Natural killer cell treated with Interleukin-12 subunit alpha and Interleukin-12 subunit beta and Interleukin-15 and Interleukin-18, amount 100 ng/mL, for 72 hours (primary cell): Measurements from ENCODE around the gene KRT74. TPM values are rescaled to one million over a fixed set of nuclear protein-coding genes. Genes with fewer than 3 reads are reported as not detected.

Experiments used
- ATAC-seq, 2 donors: fragments of 150-1000 bp; cut with Tn5 transposase in 1 of 2; sonication (Bioruptor Pico), chemical (Tn5 transposase) in 1 of 2; 2 replicates each; pipeline ENCODE4 v1.10.0; 2021
- DNase-seq: peaks from one replicate; pipeline ENCODE4 v3.0.0; 2022; ENCODE audit warnings: low spot score
- H3K27ac Mint-ChIP-seq, 2 donors: 1 replicate in 1 of 2; 2 replicates in 1 of 2; pipeline ENCODE4 v1.8.0; 2022; ENCODE audit warnings: mixed read lengths in 2 of 2, mild to moderate bottlenecking in 1 of 2, moderate library complexity in 1 of 2
- H3K27me3 Mint-ChIP-seq, 2 donors: 1 replicate in 1 of 2; 2 replicates in 1 of 2; pipeline ENCODE4 v1.8.0; 2022; ENCODE audit warnings: mixed read lengths in 2 of 2
- H3K36me3 Mint-ChIP-seq: one replicate; pipeline ENCODE4 v1.8.0; 2022; ENCODE audit warnings: mixed read lengths
- H3K4me1 Mint-ChIP-seq, 2 donors: 1 replicate in 1 of 2; 2 replicates in 1 of 2; pipeline ENCODE4 v1.8.0; 2022; ENCODE audit warnings: low read depth in 2 of 2, mixed read lengths in 2 of 2, mild to moderate bottlenecking in 1 of 2
- H3K4me3 Mint-ChIP-seq: one replicate; pipeline ENCODE4 v1.8.0; 2022; ENCODE audit warnings: mixed read lengths
- H3K9me3 Mint-ChIP-seq: 2 replicates; pipeline ENCODE4 v1.8.0; 2022; ENCODE audit warnings: mixed read lengths
- total RNA-seq, 2 donors: library from RNA; stranded (reverse); gene quantifications; one replicate each; pipeline ENCODE4 v1.2.3, GENCODE V29; 2022

Gene KRT74
- total RNA-seq, 2 donors from 2014 or later, result not detected

DNA sequence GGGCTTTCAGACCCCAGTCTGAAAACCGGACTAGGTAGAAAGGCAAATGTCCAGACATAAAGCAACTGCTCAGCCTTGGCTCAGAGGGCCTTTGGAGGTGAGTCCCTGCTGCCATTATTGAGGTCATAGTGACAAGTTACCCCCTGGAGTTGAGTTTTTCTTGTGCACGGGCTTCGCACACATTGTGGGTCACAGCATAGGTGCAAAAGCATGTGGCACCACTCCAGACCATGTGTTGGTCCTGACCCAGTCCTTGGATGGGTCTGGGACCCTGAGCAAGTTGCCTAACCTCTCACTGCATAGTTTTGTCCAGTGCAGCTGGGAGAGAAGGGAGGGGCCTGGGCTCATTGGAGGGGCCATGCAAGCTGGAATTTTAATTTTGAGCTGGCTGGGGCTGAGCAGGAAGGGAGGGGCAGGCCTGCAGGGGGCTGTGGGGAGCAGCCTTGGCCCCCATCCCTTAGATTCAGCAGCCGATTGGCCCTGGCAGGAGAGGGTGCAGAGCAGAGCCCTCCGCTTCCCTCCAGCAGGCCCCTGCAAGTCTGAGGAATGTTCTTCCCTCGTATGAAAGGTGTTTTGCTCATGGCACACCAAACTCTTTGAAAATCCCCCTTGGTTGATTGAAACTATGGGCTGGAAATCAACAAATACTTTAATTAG, 49.3 kb downstream of the KRT74 start:
- H3K4me3 Mint-ChIP-seq, result no peak overlapping the region
- H3K27me3 Mint-ChIP-seq, result peaks cover 0 to 2% of the 10 kb centered on the region in 2 donors
- DNase-seq, result no peak
- no peaks in the 10 kb centered on the region for H3K36me3 Mint-ChIP-seq
- ATAC-seq, result no peak
- H3K27ac Mint-ChIP-seq, result no peak overlapping the region
- H3K4me1 Mint-ChIP-seq, result peaks cover 12 to 30% of the 10 kb centered on the region in 2 donors
- H3K9me3 Mint-ChIP-seq, result no peaks in the 10 kb centered on the region

DNA sequence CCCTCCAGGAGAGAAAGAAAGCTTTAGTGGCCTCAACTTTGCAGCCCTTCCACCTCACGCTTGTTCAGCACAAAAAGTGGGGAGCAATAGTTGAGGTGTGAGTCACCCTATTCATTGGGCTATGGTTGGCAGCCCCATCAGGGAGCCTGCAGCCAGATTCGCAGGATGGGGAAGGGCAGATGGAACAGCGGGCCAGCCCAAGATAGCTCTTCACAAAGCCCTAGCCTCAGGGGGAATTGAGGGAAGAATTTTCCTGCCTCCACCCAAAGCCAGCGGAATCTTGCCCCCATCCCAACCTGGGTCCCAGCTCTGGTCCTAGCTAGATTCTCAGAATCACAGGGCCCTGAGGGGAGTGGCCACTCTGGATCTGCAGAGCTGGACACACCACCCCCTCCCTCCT, 49.8 kb downstream of the KRT74 start:
- ATAC-seq (no peak), DNase-seq (no peak)
- Mint-ChIP-seq H3K4me1 (peaks cover 12 to 30% of the 10 kb centered on the region in 2 donors), H3K27ac (no peak overlapping the region), H3K27me3 (peaks cover 0 to 2% of the 10 kb centered on the region in 2 donors), H3K9me3 (no peaks in the 10 kb centered on the region), H3K4me3 (no peak overlapping the region), H3K36me3 (no peaks in the 10 kb centered on the region)

DNA sequence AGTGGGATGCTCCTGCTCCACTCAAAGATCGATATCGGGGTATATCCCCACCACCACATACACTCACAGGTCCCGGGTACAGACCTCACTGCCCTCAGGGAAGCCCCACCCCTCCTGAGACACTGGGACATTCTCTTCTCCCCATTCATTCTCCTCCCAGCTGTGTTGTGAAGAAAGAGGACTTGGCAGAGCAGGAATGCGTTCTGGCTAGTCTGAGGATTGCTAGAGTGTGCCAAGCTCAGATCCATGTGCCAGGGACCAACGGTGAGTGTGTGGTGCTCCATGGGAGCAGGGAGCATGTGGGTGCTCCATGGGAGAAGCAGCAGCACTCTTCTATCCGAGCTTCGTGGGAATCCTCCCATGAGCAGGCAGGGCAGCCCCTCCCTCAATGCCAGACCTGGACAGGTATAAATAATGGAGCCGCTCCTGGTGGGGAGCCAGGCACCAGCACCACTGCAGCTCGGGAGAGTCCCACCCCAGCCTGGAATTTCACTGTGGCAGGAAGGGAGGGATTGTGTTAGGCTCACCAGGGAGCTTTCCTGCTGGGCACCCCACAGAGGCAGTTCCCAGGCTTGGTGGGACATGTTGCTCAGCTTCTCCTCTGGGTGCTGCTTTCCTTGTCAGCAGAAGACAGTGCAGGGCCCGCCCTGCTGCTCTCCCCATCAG, 51.2 kb downstream of the KRT74 start:
- Mint-ChIP-seq H3K4me1 (peaks cover 12 to 22% of the 10 kb centered on the region in 2 donors), H3K27ac (no peak overlapping the region), H3K9me3 (no peaks in the 10 kb centered on the region), H3K27me3 (peaks cover 0 to 2% of the 10 kb centered on the region in 2 donors), H3K36me3 (no peaks in the 10 kb centered on the region), H3K4me3 (no peak overlapping the region)
- ATAC-seq (no peak), DNase-seq (no peak)

DNA sequence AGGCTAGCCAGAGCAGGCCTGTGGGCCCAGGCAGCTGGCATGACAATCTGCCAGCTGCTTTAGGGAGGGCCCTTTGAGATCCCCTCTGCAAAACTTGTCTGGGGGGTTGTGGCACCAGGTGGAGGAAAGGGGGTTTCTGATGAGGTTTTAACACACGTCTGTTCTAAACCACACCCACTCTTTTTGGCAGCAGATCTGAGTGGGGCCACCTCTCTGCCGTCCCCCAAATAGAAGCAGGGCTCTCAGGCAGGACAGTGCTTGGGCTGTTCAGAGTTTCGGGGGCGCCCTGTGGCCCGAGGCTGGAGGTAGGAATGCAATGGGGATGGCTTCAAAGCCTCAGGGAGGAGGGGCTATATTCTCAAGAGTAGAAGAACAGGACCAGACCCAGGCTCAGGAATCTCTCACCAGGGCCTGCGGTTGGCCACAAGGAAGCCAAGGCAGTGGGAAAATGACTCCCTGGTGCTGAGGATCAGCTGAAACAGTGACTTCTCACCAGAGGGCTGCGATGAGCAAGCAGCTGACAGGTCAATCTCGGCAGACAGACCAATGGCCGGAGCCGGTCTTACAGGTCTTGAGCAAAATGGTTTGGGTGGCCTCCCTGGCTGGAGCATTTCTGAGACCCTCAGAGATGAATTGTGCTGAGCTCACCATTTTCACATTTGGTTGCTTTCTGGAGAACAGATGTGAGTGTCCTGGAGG, 51.9 kb downstream of the KRT74 start:
- H3K4me1 Mint-ChIP-seq, result peaks cover 8 to 16% of the 10 kb centered on the region in 2 donors
- ATAC-seq (no peak), DNase-seq (no peak)
- H3K36me3 Mint-ChIP-seq, result no peaks in the 10 kb centered on the region
- no peaks in the 10 kb centered on the region for H3K9me3 Mint-ChIP-seq
- H3K27me3 Mint-ChIP-seq, result peaks cover 0 to 2% of the 10 kb centered on the region in 2 donors
- no peak overlapping the region for H3K4me3 Mint-ChIP-seq
- no peak overlapping the region for H3K27ac Mint-ChIP-seq

DNA sequence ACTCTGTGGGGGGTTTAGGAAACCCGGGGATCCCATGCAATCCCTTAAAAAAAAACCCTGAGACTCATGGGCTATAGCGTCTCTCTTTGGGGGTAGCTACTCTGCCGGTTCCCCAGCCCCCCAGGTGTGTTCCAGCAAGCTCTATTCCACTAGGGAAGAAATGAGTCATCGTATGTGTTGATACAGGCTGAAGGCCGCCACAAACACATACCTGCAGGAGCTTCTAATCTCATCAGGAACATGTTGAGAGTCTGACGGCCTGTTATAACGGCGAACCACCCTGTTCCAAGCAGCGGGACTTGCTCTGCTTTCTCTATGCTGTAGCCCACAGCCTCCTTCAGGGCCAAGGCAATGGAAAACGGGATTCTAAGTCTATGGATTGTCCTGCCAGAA, 52.5 kb downstream of the KRT74 start:
- Mint-ChIP-seq H3K9me3 (no peaks in the 10 kb centered on the region), H3K4me3 (no peak overlapping the region), H3K27ac (no peak overlapping the region), H3K36me3 (no peaks in the 10 kb centered on the region), H3K4me1 (peaks cover 3 to 11% of the 10 kb centered on the region in 2 donors), H3K27me3 (peaks cover 0 to 2% of the 10 kb centered on the region in 2 donors)
- ATAC-seq (no peak), DNase-seq (peak; percentile 22)

DNA sequence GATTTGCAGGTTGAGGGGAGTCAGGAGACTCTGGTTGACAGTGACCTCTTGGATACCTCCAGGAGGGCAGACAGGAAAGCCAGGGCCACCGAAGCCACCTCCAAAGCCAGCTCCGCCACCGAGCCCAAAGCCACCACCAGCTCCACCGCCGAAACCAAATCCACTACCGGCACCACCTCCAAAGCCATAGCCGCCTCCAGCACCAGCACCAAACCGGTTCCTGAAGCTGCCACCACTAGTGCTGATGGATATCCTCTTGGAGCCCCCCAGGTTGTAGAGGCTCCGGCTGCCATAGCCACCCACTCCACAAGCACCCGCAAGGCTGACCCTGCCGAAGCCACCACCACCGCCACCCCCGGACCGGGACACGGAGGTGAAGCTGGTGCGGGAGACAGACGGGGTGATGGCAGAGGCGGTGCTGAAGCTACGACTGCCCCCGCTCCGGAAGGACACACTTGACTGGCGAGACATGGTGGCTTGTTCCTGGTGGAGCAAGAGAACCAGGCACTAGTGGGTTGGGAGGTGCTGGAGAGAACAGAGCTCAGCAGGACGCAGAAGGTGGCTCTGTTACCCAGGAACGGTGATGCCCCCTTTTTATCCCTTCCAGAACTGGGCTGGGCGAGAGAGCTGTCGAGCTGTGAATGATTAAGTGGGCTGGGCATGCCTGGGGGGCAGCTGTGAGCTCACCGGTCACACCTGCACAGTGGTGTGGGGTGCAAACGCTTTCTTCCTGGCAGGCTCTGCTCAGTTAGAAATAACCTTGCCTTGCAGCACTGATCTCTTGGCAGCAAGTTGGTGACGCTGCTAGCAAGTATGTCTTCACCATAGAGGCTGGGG, 53.6 kb downstream of the KRT74 start, which contains the start of gene KRT5:
TSS of gene KRT5 (minus strand) at position 569 of the 837 bp plus-strand sequence. CDS start at position 471, 98 bp downstream.
- Mint-ChIP-seq H3K4me3 (no peak within 1 kb of the TSS), H3K36me3 (no peaks in the 10 kb centered on the region), H3K4me1 (peaks cover 0 to 5% of the 10 kb centered on the region in 2 donors), H3K27ac (no peak within 1 kb of the TSS), H3K9me3 (no peaks in the 10 kb centered on the region), H3K27me3 (peaks cover 0 to 2% of the 10 kb centered on the region in 2 donors)
- ATAC-seq (no peak), DNase-seq (no peak)

DNA sequence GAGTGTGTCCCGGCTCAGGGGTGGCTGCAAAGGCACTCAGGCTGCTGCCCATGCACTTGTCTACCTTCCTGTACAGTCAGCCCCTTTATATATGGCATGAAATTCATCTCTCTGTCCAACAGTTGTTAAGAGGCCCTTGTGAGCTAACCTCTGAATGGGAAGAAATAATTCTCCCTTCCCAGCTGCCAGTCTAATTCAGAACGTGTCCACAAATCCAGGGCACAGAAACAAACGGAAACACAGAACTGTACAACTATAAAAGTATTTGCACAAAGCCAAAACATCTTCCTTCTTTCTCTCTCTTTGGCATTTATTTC, 54.3 kb downstream of the KRT74 start:
- Mint-ChIP-seq H3K27ac (no peak overlapping the region), H3K9me3 (no peaks in the 10 kb centered on the region), H3K4me1 (peaks cover 0 to 4% of the 10 kb centered on the region in 2 donors), H3K36me3 (no peaks in the 10 kb centered on the region), H3K4me3 (no peak overlapping the region), H3K27me3 (peaks cover 0 to 2% of the 10 kb centered on the region in 2 donors)
- no peak for ATAC-seq
- no peak for DNase-seq

DNA sequence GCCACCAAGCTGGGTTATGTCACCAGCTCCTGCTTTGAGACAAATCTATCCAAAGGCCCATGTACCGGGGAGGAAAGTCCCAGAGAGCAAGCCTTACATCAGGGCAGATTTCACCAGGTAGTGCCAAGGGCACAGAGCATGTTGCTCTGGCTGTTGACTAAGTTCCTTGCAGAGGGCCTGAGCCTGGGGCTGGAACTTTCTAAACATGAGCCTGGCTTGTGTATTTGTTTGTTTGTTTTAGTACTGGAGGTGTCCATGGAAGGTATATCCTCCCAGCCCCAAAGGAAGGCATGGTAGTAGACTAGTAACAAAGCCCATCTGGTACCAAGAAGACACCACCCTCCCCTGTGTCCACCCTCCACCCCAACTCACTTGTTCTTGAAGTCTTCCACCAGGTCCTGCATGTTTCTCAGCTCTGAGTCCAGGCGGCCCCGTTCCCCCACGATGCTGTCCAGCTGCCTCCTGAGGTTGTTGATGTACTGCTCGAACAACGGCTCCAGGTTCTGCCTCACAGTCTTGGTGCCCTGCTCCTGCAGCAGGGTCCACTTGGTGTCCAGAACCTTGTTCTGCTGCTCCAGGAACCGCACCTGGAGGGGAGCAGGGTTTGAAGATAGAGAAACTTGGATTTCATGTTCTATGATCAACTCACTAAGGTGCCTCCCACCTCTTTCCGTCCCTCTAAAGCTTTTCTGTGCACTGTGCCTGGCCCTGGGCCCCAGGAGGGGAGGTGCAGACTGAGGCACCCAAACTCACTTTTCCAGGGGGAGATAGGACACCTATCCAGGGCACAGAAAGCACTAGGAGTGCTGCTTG, 54.9 kb downstream of the KRT74 start:
- peaks cover 0 to 2% of the 10 kb centered on the region in 2 donors for H3K27me3 Mint-ChIP-seq
- H3K9me3 Mint-ChIP-seq, result no peaks in the 10 kb centered on the region
- peaks cover 0 to 4% of the 10 kb centered on the region in 2 donors for H3K4me1 Mint-ChIP-seq
- no peak overlapping the region for H3K4me3 Mint-ChIP-seq
- no peak overlapping the region for H3K27ac Mint-ChIP-seq
- ATAC-seq (no peak), DNase-seq (peak; percentile 16)
- H3K36me3 Mint-ChIP-seq, result no peaks in the 10 kb centered on the region

DNA sequence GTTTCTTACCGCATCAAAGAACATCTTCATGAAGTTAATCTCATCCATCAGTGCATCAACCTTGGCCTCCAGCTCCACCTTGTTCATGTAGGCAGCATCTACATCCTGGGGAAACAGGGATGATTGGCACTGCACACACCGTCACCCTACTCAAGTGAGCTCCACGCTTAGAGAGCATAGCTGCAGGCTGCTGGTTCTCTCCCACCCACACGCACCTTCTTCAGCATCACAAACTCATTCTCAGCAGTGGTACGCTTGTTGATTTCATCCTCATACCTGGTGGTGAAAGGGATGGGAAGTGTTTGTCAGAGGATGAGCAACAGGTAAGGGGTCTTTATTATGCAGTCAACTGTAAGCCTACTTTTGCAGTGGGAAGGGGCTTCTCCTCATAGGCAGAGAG, 55.8 kb downstream of the KRT74 start:
- ATAC-seq, result no peak
- H3K4me3 Mint-ChIP-seq, result no peak overlapping the region

DNA sequence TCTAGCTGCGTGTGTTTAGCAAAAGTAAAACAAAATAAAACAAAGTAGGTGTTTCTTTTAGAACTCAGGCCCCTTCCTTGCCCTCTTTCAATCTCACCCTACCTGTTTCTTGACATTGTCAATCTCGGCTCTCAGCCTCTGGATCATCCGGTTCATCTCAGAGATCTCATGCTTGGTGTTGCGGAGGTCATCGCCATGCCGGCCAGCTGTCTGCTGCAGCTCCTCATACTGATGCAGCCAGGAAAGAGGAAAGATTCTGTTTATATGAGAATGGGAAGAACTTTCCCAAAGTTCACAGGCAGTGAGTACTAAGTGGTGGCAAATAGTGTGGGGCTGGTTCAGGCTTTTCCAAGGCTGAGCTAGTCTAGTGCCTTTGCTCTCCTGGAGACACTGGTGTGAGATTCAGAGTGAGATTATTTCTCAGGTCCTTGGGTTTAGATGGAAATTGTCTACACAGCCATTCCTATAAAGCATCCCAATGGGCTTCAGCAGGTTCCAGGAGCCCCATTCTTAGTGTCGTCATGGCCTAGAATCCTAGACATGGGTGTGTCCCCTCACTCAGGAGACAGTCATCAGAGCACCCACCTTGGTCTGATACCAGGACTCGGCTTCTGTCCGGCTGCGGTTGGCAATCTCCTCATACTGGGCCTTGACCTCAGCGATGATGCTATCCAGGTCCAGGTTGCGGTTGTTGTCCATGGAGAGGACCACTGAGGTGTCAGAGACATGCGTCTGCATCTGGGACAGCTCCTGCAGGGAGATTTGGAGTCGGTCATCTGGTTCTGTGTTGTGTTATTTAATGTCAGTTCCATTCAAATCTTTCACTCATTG, 56.4 kb downstream of the KRT74 start:
- Mint-ChIP-seq H3K4me1 (peaks cover 0 to 4% of the 10 kb centered on the region in 2 donors), H3K9me3 (no peaks in the 10 kb centered on the region), H3K36me3 (no peaks in the 10 kb centered on the region), H3K27ac (no peak overlapping the region), H3K4me3 (no peak overlapping the region), H3K27me3 (peaks cover 2 to 4% of the 10 kb centered on the region in 2 donors)
- DNase-seq (peak; percentile 50), ATAC-seq (no peak)

More for the DNA sequence above, 55.8 kb downstream of the KRT74 start:
- H3K4me1 Mint-ChIP-seq, result peaks cover 0 to 4% of the 10 kb centered on the region in 2 donors
- no peaks in the 10 kb centered on the region for H3K36me3 Mint-ChIP-seq
- peaks cover 0 to 2% of the 10 kb centered on the region in 2 donors for H3K27me3 Mint-ChIP-seq
- no peak overlapping the region for H3K27ac Mint-ChIP-seq
- H3K9me3 Mint-ChIP-seq, result no peaks in the 10 kb centered on the region
- DNase-seq, result peak; percentile 25

DNA sequence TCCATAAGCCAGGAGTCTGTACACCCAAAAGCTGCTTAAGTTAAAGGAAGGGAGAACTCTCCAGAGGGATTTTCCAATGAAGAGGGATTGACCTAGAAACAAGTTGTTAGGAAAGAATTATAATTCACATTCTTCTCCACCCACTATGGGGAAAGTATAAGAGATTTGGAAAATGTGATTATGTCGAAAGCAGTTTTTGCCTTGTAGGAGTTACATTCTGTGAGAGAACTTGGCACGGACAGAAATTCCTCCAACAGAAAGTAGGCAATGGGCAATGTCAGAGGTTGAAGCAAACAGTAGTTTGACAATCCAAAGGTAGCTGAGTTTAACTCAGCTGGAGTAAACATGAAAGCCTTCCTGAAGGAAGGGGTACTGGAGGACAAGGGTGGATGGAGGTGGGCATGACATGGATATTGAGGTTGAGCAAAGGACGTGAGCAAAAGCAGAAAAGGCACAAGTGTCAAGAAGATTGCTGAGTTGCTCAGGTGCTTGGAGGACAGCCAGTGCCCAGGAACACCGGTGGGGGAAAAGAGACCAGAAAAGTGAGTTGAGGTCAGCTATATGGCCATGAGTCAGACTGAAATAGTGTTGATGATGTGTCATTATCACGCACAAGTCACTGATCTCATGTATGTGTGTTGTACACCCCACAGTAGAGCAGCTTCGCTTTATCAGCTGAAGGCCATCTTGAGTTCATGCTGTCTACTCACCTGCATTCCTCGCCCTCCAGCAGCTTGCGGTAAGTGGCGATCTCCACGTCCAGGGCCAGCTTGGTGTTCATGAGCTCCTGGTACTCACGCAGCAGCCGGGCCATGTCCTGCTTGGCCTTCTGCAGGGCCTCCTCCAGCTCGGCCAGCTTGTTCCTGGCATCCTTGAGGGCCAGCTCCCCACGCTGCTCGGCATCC, 57.5 kb downstream of the KRT74 start:
- no peak overlapping the region for H3K27ac Mint-ChIP-seq
- H3K4me3 Mint-ChIP-seq, result no peak overlapping the region
- H3K4me1 Mint-ChIP-seq, result peaks cover 0 to 4% of the 10 kb centered on the region in 2 donors
- DNase-seq (peak; percentile 31), ATAC-seq (no peak)
- H3K9me3 Mint-ChIP-seq, result no peaks in the 10 kb centered on the region
- peaks cover 4% of the 10 kb centered on the region for H3K36me3 Mint-ChIP-seq
- H3K27me3 Mint-ChIP-seq, result peaks cover 0 to 4% of the 10 kb centered on the region in 2 donors
